GM18511 (cell line): ENCODE measurements around the gene MTA1.

Experiments
- ATAC-seq: cut with Tn5 transposase; IDR thresholded peaks from one replicate; pipeline ENCODE4 v1.9.1; 2021; ENCODE audit warnings: mild to moderate bottlenecking, moderate library complexity; ENCODE audit not compliant: unreplicated experiment

Gene MTA1

DNA sequence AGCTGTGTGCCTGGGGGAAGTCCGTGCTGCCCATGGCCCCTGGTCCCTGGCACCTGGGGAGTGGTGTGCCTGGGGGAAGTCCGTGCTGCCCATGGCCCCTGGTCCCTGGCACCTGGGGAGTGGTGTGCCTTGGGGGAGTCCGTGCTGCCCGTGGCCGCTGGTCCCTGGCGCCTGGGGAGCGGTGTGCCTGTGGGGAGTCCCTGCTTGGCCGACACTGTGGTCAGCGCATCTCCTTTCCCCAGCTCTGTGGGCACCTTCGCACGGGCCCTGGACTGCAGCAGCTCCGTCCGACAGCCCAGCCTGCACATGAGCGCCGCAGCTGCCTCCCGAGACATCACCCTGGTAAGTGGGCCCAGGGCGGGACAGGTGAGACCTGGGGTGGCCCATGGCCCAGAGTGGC, 40.5 kb downstream of the MTA1 start:
- ATAC-seq, result no peak

DNA sequence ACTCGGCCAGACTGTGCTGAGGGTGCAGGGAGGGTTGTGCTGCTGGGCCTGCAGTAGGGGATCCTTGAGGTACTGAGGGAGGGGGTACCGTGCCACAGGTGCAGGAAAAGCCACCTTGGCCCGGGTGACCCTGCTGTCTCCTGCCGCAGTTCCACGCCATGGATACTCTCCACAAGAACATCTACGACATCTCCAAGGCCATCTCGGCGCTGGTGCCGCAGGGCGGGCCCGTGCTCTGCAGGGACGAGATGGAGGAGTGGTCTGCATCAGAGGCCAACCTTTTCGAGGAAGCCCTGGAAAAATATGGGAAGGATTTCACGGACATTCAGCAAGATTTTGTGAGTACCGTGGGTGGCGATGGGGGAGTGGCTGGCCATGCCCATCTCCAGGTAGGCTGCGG, 41.0 kb downstream of the MTA1 start:
- ATAC-seq, result no peak

DNA sequence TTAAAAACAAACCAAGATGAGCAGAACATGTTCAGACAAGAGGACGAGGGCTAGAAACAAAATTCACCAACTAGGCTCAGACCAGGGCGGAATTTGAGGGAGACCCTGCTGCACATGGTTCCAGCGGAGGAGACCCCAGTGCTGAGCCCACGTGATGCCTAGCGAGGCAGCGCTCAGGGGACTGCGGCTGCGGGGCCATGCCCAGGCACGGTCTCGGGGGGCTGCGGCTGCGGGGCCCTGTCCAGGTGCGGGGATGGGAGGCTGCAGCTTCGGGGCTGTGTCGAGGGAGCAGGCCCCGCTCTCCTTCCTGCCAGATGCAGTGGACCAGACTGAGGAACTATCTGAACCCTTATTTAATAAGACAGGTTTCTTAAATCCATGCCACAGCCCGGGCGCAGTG, 42.3 kb downstream of the MTA1 start:
- ATAC-seq, result no peak

DNA sequence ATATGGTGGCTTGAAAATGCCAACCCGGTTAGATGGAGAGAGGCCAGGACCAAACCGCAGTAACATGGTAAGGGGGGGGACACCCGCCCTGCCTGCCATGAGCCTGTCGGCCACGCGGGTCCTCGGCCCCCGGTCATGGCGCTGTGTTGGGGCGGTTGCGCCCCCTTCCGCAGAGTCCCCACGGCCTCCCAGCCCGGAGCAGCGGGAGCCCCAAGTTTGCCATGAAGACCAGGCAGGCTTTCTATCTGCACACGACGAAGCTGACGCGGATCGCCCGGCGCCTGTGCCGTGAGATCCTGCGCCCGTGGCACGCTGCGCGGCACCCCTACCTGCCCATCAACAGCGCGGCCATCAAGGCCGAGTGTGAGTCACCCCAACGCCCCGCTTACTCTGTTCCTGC, 44.9 kb downstream of the MTA1 start:
- no peak for ATAC-seq

DNA sequence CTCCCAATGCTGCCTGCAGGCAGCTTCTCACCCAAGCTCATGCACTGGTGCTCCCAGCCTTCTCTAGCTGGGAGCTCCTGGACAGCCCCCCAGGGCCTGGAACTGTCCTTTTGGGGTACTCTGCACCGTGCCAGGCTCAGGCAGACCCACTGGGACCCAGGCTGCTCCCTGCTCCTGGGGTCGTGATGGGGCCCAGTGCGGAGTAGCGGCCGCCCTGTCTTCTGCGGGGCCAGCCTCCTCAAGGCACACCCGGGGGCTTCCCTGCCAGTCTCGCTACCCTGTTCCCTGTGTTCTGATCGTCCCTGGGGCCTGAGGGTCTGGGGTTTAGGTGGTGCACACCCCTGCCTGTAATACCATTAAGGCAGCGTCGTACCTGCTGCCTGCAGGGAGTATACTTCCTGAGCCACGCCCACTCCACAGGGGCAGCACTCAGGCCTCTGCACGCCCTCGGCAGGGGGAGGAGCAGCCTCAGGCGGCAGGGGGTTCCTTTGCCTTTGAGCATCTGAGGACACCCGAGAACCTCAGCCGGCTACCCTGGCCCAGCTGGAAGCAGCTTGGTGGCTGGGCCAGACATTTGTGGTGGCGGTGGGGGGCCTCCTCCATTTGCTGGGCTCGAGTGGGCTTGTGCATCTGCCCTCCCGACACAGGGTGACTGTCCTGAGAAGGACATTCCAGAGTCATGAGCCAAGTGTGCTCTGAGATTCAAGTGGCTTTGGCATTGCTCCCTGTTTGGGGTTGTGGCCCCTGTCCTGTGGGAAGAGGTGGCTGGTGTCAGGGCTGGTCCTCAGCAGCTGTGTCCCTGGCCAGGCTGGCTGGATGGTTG, 45.8 kb downstream of the MTA1 start:
- ATAC-seq, result no peak

DNA sequence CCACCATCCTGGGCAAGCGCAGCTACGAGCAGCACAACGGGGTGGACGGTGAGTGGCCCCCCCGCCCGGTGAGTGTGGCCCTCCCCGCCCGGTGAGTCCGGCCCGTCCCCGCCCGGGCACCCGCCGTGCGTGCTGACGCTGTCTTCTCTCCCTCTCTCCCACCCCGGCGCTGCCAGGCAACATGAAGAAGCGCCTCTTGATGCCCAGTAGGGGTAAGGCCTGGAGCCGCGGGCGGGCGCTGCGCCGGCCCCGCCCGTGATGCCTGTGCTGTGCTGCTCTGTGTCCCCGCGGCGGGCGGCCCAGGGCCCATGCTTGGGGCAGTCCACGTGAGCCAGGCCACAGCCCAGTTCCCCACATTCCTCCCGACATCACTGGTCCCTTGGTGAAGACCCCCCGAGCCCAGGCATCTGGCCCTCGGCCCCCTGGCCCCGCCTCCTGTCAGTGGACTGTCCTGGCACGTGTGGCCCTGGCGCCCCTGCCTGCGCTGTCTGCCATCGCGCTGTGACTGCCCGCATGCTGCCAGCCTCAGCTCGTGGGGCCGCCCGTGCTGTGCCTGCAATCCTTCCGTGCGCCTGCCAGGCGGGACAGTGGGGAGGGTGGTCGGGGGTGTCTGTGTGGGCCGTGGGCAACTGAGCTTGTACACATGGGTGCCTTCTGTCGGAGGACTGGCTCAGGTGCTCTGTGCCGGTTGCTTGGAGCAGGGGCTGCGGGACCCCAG, 47.1 kb downstream of the MTA1 start:
- no peak for ATAC-seq

DNA sequence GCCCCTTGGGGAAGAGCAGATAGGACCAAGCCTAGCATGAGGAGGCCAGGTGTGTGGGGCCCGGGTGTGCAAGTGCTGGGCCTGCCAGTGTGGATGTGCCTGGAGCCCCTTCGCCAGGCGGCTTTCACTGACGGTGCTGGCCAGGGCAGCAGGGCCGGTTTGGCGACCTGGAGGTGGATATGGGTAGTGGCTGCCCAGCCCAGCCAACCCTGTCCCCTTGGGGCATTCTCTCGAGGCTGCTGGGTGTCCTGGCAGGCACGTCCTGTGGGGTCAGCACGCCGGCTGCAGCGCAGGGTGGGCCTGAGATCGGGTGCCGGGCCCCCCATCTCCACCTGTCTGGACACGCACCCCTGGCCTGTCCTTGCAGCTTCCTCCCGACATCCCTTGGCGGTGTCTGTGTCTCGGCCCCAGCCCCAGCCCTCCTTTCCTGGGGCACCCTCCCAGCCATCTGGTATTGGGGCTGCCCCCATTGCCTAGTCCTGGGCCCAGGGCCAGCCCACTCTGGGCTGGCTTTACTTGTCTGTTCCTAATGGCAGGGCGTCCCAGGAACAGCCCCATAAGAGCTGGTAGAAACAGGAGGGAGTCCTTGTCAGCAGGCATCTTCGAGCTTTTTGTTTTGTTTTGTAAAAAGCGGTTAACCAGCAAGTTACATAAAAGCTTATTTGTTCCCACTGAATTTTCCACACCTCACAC, 47.8 kb downstream of the MTA1 start:
- no peak for ATAC-seq

DNA sequence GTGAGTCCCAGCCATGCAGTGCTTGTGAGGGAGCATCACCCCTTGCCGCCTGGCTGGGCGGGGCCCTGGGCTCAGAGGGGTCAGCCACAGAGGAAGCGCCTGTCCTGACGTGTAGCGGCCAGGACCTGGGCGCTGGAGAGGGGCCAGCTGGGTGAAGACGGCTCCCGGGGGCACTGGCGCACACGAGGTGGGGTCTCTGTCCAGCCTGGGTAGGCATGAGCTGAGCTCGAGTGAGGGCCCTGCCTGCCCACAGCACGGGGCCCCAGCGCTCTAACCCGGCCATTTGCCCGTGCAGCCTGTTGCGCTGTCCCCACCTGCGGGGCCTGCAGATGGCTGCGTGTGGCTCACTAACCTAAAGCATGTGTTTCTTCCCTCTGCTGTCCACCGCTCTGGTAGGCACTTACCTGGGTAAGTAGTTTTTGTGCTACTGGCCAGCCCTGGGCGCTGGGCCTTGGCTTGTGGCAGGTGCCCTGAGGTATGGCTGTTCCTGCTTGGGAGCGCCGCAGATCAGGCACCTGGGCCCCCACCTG, 48.4 kb downstream of the MTA1 start:
- no peak for ATAC-seq

DNA sequence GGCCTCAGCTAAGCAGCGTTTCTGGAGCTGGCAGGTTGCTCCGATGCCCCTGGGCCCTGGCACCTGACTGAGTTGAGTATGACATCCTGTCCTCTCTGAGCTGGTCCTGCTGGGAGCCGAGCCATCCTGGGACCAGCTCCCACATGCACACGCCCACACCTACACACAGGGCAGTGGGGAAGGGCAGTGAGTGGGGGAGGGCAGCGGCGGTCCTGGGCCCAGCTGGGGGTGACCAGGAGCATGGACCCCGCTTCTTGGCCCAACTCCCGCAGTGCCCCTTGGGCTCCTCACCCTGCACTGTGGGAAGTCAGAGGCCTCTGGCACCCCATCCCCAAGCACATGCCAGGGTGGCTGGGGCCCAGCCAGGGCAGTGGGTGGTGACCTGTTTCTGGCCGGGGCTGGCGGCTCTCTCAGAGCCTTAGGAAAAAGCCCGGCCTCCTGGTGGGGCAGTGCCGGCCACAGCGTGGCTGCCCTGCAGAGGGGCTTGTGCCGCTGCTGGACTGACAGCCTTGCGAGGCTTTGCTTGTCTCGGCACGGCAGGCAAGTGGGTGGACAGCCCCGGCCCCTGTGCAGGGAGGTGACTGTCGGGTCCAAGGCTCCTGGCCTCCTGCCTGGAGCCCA, 49.1 kb downstream of the MTA1 start:
- ATAC-seq, result no peak

DNA sequence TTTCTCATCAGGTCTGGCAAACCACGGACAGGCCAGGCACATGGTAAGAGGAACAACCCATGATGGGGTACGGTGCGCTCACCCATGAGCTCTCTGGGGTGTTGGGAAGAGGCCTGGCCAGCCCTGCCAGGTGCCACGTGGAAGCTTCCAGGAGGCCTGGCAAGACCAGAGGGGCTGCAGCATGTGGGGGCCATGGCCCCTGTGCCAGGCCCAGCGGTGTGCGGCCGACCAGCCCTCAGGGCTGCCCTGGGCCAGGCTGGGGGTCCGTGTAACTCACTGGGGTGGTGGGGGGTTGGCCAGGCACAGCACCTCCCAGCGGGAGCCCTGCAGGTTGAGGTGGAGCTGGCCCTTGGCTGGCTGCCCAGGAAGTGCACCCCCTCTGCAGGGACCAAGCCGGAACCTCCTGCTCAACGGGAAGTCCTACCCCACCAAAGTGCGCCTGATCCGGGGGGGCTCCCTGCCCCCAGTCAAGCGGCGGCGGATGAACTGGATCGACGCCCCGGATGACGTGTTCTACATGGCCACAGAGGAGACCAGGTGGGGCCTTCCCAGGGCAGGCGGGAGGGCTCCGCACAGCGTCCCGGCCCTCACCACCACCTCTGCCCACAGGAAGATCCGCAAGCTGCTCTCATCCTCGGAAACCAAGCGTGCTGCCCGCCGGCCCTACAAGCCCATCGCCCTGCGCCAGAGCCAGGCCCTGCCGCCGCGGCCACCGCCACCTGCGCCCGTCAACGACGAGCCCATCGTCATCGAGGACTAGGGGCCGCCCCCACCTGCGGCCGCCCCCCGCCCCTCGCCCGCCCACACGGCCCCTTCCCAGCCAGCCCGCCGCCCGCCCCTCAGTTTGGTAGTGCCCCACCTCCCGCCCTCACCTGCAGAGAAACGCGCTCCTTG, 50.1 kb downstream of the MTA1 start:
- no peak for ATAC-seq

DNA sequence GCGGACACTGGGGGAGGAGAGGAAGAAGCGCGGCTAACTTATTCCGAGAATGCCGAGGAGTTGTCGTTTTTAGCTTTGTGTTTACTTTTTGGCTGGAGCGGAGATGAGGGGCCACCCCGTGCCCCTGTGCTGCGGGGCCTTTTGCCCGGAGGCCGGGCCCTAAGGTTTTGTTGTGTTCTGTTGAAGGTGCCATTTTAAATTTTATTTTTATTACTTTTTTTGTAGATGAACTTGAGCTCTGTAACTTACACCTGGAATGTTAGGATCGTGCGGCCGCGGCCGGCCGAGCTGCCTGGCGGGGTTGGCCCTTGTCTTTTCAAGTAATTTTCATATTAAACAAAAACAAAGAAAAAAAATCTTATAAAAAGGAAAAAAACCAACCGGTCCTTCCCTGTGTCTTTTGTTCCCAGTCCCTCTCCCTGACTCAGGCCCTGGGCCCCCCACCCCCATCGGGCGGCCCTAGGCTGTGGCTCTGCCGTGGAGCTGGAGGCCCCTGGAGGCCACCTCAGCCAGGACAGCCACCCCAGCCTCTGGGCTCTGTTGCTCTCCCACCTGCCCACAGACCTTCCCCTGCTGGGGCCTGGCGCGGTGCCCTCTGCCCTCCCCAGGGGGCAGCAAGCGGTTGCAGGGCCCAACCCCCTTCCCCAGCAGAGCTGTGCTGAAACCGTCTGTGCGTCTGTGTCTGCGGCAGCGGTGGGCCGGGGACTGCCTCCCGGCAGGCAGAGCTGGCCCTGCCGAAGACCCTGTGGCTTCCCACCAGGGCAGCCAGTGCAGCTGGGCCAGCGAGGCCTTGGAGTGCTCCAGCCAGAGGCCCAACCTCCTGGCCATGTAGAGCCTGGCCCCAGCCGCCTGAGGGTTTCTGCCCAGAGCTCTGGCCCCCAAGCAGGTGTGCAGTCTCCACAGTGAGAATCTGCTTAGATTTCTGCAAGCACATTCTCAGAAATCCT, 51.0 kb downstream of the MTA1 start:
- ATAC-seq, result no peak

DNA sequence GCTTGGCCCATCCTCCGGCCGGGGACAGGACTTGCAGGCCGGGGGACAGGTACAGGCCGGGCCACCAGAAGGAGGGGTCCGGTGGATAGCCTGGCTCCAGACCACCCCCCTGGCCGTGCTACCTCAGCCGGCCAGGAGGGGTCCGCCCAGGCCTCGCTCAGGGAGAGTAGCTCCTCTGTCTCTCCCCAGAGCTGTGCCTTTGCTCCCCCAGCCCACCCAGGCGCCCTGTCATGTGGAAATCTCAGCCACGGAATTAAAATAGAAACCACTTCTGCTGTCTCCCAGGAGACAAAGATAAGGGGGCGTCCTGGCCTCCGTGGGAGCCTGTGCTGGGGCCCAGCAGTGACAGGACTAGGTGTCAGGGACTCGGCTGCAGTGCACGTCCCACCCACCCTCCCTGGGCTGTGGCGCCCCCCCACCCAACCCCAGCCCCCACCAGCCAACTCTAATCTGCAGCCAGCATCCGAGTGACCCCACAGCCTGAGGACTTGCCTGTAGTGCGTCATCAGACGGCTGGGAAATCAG, 51.7 kb downstream of the MTA1 start:
- no peak for ATAC-seq

DNA sequence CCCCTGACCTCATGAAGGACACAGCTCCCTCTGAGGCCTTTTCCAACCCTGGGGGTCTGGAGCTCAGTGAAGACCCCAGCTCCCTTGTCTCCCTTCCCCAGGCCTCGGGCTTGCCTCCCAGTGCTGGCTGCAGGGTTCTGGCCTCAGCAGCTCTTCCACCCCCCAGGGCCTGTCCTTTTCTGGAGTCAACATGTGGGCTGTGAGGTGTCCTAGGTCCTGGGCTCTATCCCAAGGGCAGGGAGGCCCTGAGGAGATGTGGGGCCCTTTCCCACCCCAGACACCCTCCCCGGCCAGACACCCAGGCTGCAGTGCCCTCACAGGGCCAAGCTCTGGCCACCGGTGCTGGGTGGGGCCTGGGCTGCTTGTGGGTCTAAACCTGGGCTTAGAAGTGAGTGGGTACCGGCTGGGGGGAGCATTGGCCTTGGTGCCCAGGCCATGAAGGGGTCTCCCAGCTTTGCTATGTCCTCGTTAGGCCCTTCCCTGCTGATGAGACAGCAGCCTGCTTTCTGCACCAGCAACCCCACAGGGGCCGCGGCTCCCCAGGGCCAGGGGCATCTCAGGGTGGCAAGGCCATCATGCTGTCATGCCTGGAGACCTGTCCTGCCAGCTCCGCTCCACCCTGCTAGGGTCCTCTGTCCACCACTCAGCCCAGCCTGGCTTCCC, 52.3 kb downstream of the MTA1 start:
- no peak for ATAC-seq

DNA sequence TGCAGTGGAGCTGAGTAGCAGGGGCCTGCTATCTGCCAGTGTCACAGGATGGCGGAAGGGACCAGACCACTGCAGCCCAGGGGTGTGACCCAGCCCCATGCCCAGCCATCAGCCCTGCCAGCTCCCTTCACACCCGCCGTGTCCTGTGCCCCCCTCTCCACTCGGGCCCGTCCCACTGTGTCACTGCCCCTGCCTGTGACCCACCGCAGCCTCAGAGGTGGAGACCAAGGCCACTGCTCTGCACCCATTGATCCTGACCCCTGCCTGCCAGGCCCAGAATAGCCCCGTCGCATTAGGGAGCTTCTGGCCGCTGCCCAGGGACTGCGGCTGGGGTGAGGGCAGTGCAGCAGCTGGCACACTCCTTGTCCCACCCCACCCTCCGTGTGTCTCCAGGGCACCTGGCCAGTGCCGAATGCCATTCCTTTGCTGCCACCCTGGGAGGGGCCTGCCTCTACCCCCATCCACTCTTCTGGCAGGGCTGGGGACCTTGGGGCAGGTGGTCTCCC, 52.9 kb downstream of the MTA1 start:
- ATAC-seq, result no peak

DNA sequence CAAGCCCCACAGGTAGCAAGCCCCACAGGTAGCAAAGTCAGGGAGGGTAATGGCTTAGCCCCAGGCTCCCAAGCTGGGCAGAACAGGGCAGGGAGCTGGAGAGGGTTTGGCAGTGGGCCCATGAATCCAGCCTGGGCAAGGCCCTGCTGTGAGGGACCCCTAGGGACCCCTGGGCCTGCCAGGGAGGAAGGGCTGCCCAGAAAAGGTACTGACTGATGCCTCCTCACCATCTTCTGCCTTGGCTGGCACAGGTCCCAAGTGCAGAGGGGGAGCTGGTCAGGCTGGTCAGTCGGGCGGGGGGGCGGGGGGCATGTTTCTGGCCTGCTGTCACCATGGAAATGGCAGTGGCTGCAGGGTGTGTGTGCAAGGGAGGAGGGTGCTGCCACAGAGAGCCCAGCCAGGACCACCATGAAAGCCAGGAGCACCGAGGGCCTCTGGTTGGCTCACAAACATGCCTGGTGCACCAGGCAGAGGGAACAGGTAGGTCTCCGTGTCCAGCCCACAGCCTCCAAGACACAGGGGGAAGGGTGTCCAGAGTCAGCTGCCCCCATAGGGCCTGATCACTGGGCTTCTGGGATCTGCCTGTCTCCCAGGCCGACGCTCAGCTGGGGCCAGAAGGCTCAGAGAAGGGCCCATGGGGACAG, 53.5 kb downstream of the MTA1 start:
- no peak for ATAC-seq

DNA sequence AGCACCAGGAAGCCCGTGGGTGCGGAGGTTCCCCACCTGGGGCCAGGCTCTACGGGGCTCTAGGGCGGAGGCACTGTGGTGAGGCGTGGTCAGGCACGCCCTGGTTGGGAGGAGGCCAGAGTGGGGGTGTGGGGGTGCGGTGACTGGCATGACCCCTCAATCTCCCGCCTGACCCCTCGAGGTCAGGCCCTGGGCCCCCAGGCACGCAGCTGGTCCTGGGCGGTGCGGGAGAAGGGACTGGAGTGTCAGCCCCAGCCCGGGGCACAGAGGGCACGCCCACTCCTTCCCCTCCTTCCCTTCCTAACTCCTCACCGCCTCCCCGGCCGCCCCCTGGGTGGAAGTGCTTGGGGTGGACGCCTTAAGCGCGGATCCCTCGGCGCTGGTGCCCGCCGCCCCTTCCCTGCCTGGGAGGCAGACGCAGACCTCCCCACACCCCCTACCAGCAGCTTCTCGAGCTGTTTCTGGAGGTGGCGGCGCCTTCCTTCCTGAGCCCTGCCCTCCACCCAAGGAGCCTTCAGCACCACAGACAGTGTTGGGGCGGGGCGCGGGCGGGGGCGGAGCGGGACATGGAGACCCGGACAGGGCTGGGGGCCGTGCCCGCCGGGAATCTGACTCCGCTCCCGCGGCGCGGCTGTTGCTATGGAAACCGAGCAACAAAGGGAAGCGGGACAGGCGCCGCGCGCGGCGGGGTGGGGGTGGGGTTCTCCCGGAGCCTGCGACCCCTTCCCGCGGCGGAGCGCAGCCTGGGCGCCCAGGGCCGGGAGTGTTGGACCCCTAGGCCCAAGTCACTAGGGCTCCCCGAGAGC, 54.3 kb downstream of the MTA1 start:
- ATAC-seq, result no peak
